Measurements from ENCODE around the gene ZNF275.

Gene ZNF275

DNA sequence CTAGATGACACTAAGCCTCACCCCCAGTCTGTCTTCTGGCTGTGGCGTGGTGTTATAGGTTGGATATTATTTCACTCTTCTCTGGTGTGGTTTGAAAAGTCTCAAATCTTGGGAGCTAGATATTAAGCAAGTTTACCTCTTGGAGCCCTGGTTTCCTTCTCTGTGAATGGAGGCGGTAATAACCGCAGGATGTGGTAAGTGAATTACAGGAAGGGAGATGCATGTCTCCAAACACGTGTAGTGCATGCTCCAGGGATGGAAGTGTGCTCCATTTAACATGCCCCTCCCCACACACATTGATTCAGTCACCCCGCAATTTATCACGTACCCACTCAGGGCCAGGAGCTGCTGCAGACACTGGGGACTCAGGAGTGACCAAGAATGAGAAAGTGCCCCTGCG lies 4.9 kb downstream of the ZNF275 start:
- no peak for ATAC-seq
- TF ChIP-seq ZNF8 (CRISPR knock-in tag; IDR thresholded peaks at IDR 0.05): no peak
- TF ChIP-seq TOX (CRISPR knock-in tag; IDR thresholded peaks at IDR 0.05; ENCODE audit: borderline replicate concordance): no peak
- no peak for TF ChIP-seq CSDC2 (CRISPR knock-in tag; IDR thresholded peaks at IDR 0.05)
- no peak for TF ChIP-seq GLIS3 (CRISPR knock-in tag; IDR thresholded peaks at IDR 0.05)
- no peak for TF ChIP-seq OSR1 (CRISPR knock-in tag; IDR thresholded peaks at IDR 0.05)
- TF ChIP-seq ZC3H10 (CRISPR knock-in tag; IDR thresholded peaks at IDR 0.05): no peak
- TF ChIP-seq ESRRG (CRISPR knock-in tag; IDR thresholded peaks at IDR 0.05): no peak
- no peak for TF ChIP-seq ZNF70 (CRISPR knock-in tag; IDR thresholded peaks at IDR 0.05)
- TF ChIP-seq RARB (CRISPR knock-in tag; IDR thresholded peaks at IDR 0.05): no peak
- TF ChIP-seq, protein P1, sequence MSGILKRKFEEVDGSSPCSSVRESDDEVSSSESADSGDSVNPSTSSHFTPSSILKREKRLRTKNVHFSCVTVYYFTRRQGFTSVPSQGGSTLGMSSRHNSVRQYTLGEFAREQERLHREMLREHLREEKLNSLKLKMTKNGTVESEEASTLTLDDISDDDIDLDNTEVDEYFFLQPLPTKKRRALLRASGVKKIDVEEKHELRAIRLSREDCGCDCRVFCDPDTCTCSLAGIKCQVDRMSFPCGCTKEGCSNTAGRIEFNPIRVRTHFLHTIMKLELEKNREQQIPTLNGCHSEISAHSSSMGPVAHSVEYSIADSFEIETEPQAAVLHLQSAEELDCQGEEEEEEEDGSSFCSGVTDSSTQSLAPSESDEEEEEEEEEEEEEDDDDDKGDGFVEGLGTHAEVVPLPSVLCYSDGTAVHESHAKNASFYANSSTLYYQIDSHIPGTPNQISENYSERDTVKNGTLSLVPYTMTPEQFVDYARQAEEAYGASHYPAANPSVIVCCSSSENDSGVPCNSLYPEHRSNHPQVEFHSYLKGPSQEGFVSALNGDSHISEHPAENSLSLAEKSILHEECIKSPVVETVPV (CRISPR knock-in tag; IDR thresholded peaks at IDR 0.05): no peak
- TF ChIP-seq, protein P2, sequence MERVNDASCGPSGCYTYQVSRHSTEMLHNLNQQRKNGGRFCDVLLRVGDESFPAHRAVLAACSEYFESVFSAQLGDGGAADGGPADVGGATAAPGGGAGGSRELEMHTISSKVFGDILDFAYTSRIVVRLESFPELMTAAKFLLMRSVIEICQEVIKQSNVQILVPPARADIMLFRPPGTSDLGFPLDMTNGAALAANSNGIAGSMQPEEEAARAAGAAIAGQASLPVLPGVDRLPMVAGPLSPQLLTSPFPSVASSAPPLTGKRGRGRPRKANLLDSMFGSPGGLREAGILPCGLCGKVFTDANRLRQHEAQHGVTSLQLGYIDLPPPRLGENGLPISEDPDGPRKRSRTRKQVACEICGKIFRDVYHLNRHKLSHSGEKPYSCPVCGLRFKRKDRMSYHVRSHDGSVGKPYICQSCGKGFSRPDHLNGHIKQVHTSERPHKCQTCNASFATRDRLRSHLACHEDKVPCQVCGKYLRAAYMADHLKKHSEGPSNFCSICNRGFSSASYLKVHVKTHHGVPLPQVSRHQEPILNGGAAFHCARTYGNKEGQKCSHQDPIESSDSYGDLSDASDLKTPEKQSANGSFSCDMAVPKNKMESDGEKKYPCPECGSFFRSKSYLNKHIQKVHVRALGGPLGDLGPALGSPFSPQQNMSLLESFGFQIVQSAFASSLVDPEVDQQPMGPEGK (CRISPR knock-in tag; IDR thresholded peaks at IDR 0.05; ENCODE audit: borderline replicate concordance): no peak
- TF ChIP-seq PPARA (CRISPR knock-in tag; IDR thresholded peaks at IDR 0.05; ENCODE audit: borderline replicate concordance): no peak
- TF ChIP-seq, protein P3, sequence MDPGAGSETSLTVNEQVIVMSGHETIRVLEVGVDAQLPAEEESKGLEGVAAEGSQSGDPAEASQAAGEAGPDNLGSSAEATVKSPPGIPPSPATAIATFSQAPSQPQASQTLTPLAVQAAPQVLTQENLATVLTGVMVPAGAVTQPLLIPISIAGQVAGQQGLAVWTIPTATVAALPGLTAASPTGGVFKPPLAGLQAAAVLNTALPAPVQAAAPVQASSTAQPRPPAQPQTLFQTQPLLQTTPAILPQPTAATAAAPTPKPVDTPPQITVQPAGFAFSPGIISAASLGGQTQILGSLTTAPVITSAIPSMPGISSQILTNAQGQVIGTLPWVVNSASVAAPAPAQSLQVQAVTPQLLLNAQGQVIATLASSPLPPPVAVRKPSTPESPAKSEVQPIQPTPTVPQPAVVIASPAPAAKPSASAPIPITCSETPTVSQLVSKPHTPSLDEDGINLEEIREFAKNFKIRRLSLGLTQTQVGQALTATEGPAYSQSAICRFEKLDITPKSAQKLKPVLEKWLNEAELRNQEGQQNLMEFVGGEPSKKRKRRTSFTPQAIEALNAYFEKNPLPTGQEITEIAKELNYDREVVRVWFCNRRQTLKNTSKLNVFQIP (CRISPR knock-in tag; IDR thresholded peaks at IDR 0.05; ENCODE audit: borderline replicate concordance, low read depth): no peak
- TF ChIP-seq ARNTL (CRISPR knock-in tag; IDR thresholded peaks at IDR 0.05; ENCODE audit: borderline replicate concordance, low read depth): no peak
- TF ChIP-seq ISL1 (CRISPR knock-in tag; IDR thresholded peaks at IDR 0.05): no peak

DNA sequence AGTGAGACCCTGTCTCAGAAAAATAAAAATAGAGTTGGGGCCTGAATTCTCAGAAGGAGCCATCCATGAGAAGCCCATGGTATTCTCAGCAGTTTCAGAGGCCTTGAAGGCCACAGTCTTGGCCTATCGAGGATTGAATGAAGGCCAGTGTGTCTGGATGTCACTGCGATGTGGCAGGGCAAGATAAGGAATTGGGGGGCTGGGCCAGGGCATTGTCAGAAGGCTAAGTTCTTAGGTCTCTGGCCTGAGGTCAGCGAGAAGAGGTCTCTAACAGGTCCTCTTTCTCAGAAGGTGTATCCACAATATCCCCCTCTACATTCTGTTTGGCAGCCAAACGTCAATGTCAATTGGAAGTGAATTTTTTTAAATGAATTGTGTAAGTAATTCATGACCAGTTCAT lies 5.7 kb downstream of the ZNF275 start:
- no peak for ATAC-seq

More for the DNA sequence above, 5.7 kb downstream of the ZNF275 start:
- TF ChIP-seq SNAI2 (CRISPR knock-in tag; IDR thresholded peaks at IDR 0.05) (no peak), ZNF8 (CRISPR knock-in tag; IDR thresholded peaks at IDR 0.05) (no peak), ZFP3 (CRISPR knock-in tag; IDR thresholded peaks at IDR 0.05) (no peak), PPARA (CRISPR knock-in tag; IDR thresholded peaks at IDR 0.05; ENCODE audit: borderline replicate concordance) (no peak), ISL1 (CRISPR knock-in tag; IDR thresholded peaks at IDR 0.05) (no peak), ESRRG (CRISPR knock-in tag; IDR thresholded peaks at IDR 0.05) (no peak), ZNF70 (CRISPR knock-in tag; IDR thresholded peaks at IDR 0.05) (no peak), TOX (CRISPR knock-in tag; IDR thresholded peaks at IDR 0.05; ENCODE audit: borderline replicate concordance) (no peak)
- TF ChIP-seq, protein P4, sequence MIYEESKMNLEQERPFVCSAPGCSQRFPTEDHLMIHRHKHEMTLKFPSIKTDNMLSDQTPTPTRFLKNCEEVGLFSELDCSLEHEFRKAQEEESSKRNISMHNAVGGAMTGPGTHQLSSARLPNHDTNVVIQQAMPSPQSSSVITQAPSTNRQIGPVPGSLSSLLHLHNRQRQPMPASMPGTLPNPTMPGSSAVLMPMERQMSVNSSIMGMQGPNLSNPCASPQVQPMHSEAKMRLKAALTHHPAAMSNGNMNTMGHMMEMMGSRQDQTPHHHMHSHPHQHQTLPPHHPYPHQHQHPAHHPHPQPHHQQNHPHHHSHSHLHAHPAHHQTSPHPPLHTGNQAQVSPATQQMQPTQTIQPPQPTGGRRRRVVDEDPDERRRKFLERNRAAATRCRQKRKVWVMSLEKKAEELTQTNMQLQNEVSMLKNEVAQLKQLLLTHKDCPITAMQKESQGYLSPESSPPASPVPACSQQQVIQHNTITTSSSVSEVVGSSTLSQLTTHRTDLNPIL (CRISPR knock-in tag; IDR thresholded peaks at IDR 0.05; ENCODE audit: low read depth): no peak
- TF ChIP-seq, protein P1 (CRISPR knock-in tag; IDR thresholded peaks at IDR 0.05): no peak
- TF ChIP-seq, protein P3 (CRISPR knock-in tag; IDR thresholded peaks at IDR 0.05; ENCODE audit: borderline replicate concordance, low read depth): no peak
- TF ChIP-seq, protein P5, sequence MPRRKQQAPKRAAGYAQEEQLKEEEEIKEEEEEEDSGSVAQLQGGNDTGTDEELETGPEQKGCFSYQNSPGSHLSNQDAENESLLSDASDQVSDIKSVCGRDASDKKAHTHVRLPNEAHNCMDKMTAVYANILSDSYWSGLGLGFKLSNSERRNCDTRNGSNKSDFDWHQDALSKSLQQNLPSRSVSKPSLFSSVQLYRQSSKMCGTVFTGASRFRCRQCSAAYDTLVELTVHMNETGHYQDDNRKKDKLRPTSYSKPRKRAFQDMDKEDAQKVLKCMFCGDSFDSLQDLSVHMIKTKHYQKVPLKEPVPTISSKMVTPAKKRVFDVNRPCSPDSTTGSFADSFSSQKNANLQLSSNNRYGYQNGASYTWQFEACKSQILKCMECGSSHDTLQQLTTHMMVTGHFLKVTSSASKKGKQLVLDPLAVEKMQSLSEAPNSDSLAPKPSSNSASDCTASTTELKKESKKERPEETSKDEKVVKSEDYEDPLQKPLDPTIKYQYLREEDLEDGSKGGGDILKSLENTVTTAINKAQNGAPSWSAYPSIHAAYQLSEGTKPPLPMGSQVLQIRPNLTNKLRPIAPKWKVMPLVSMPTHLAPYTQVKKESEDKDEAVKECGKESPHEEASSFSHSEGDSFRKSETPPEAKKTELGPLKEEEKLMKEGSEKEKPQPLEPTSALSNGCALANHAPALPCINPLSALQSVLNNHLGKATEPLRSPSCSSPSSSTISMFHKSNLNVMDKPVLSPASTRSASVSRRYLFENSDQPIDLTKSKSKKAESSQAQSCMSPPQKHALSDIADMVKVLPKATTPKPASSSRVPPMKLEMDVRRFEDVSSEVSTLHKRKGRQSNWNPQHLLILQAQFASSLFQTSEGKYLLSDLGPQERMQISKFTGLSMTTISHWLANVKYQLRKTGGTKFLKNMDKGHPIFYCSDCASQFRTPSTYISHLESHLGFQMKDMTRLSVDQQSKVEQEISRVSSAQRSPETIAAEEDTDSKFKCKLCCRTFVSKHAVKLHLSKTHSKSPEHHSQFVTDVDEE (CRISPR knock-in tag; IDR thresholded peaks at IDR 0.05): no peak
- TF ChIP-seq, protein P2 (CRISPR knock-in tag; IDR thresholded peaks at IDR 0.05; ENCODE audit: borderline replicate concordance): no peak
